ENCODE data around the gene REXO4.
"Not testable (repeated sequence)": the region's sequence is repeated elsewhere in the genome, so short reads cannot be mapped to it uniquely, and the experiment has no call there.

REXO4 gene

DNA sequence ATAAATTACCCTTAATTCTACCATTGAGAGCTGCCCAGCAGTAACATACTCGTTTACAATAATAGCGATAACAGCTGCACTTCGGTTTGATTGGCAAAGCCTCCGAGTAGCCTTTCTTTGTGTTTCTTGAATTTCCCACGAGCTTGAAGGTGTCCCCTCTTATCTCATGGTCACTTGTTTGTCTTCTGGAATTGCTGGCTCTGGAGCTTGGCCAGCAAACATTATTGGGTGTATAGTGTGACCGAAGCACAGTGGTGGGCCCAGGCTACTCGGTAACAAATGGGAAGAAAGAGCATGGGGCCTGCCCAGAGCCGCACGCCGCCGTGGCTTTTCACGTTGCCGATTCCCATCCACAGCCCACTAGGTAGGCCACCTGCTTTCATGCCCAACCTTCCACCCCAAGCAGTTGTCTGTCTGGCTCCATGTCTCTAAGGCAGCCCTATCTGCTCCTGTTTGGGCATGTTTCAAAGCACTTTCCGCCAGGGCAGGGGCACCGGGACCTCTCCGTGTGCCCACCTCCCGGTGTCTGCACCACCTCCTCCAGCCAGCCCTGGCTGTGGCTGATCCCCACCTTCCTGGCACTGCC, 33.0 kb downstream of the REXO4 start:
- Histone ChIP-seq H3K4me3 (no peak overlapping the region), H3K9me3 (no peaks in the 10 kb centered on the region), H3K36me3 (no peaks in the 10 kb centered on the region), H4K20me1 (no peaks in the 10 kb centered on the region), H3K4me1 (no peaks in the 10 kb centered on the region), H3K27ac (no peak overlapping the region), H3K9ac (no peak overlapping the region), H3K27me3 (no peaks in the 10 kb centered on the region), H3K4me2 (no peak overlapping the region)
- TF ChIP-seq Cebpa-rat (IDR thresholded peaks at IDR 0.05) = no peak

GRCh38 chr9:133383438-133383837, 34.4 kb downstream of the REXO4 start:
- Histone ChIP-seq H3K9ac (no peak overlapping the region), H3K36me3 (no peaks in the 10 kb centered on the region), H3K4me1 (no peaks in the 10 kb centered on the region), H3K4me3 (no peak overlapping the region), H3K4me2 (no peak overlapping the region), H3K27ac (no peak overlapping the region), H3K9me3 (peaks cover 4% of the 10 kb centered on the region; the same call in 1 of the 2 replicates), H3K27me3 (no peaks in the 10 kb centered on the region), H4K20me1 (no peaks in the 10 kb centered on the region)
- TF ChIP-seq Cebpa-rat (IDR thresholded peaks at IDR 0.05) = no peak

GRCh38 chr9:133382507-133383141, 35.2 kb downstream of the REXO4 start:
- Histone ChIP-seq H3K4me3 (no peak overlapping the region), H3K9me3 (peaks cover 11% of the 10 kb centered on the region), H3K36me3 (no peaks in the 10 kb centered on the region), H3K9ac (no peak overlapping the region), H4K20me1 (no peaks in the 10 kb centered on the region), H3K4me1 (no peaks in the 10 kb centered on the region), H3K27me3 (no peaks in the 10 kb centered on the region), H3K27ac (no peak overlapping the region), H3K4me2 (no peak overlapping the region)
- TF ChIP-seq Cebpa-rat (IDR thresholded peaks at IDR 0.05) = no peak

- no peaks in the 10 kb centered on the region for H3K27me3 ChIP-seq
- no peak overlapping the region for H3K4me3 ChIP-seq
- no peak overlapping the region for H3K4me2 ChIP-seq
- H3K9ac ChIP-seq = no peak overlapping the region
- peaks cover 15% of the 10 kb centered on the region for H3K9me3 ChIP-seq
- no peak overlapping the region for H3K27ac ChIP-seq
- H3K4me1 ChIP-seq = peaks cover 11% of the 10 kb centered on the region
- no peaks in the 10 kb centered on the region; the same call in 1 of the 2 replicates for H4K20me1 ChIP-seq
- no peaks in the 10 kb centered on the region for H3K36me3 ChIP-seq
- TF ChIP-seq Cebpa-rat (IDR thresholded peaks at IDR 0.05) = no peak
Observed at GRCh38 chr9:133380734-133381133, 37.1 kb downstream of the REXO4 start.

GRCh38 chr9:133379153-133380086, 38.4 kb downstream of the REXO4 start:
- TF ChIP-seq Cebpa-rat (IDR thresholded peaks at IDR 0.05) = no peak
- Histone ChIP-seq H3K9me3 (peaks cover 15% of the 10 kb centered on the region), H4K20me1 (peaks cover 13% of the 10 kb centered on the region), H3K27me3 (no peaks in the 10 kb centered on the region), H3K4me2 (no peak overlapping the region), H3K4me1 (peaks cover 16% of the 10 kb centered on the region), H3K27ac (no peak overlapping the region), H3K36me3 (no peaks in the 10 kb centered on the region), H3K4me3 (no peak overlapping the region), H3K9ac (no peak overlapping the region)

DNA sequence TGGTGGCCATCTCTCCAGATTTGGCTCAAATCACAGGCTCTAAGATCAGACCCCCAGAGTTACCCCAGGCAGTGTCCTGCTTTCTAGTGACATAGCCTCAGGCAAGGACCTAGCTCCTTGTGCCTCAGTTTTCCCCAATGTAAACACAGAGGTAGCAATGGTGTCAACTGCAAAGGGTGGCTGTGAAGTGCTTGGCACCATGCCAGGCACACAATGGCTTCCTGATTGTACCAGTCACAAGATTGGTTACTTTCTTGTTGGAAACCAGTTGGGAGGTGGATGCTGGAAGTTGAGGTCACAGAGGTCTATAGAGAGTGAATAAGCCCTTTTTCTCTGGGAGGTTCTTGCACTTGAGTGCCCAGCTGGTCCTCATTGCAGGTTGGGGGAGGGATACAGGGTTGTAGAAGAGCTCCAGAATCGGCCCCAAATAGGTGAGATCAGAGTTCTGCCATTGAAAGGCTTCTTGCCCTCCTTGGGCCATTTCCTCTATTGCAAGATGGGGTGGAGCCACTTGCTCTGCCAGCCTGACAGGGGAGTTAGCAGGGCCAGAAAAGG, 39.3 kb downstream of the REXO4 start:
- Histone ChIP-seq H3K4me3 (no peak overlapping the region), H4K20me1 (peaks cover 22% of the 10 kb centered on the region), H3K36me3 (peaks cover 4% of the 10 kb centered on the region), H3K4me2 (no peak overlapping the region), H3K27ac (no peak overlapping the region), H3K9me3 (peaks cover 15% of the 10 kb centered on the region), H3K9ac (no peak overlapping the region), H3K4me1 (peaks cover 24% of the 10 kb centered on the region), H3K27me3 (no peaks in the 10 kb centered on the region)
- no peak for TF ChIP-seq Cebpa-rat (IDR thresholded peaks at IDR 0.05)

GRCh38 chr9:133377721-133378216, 40.0 kb downstream of the REXO4 start:
- no peak overlapping the region for H3K4me2 ChIP-seq
- no peak overlapping the region for H3K4me3 ChIP-seq
- peaks cover 15% of the 10 kb centered on the region for H3K9me3 ChIP-seq
- no peak overlapping the region for H3K9ac ChIP-seq
- H3K36me3 ChIP-seq = peaks cover 11% of the 10 kb centered on the region
- peaks cover 30% of the 10 kb centered on the region for H4K20me1 ChIP-seq
- no peak overlapping the region for H3K27ac ChIP-seq
- H3K27me3 ChIP-seq = no peaks in the 10 kb centered on the region
- H3K4me1 ChIP-seq = peaks cover 32% of the 10 kb centered on the region
- TF ChIP-seq Cebpa-rat (IDR thresholded peaks at IDR 0.05) = no peak; the same call in 1 of the 2 replicates

DNA sequence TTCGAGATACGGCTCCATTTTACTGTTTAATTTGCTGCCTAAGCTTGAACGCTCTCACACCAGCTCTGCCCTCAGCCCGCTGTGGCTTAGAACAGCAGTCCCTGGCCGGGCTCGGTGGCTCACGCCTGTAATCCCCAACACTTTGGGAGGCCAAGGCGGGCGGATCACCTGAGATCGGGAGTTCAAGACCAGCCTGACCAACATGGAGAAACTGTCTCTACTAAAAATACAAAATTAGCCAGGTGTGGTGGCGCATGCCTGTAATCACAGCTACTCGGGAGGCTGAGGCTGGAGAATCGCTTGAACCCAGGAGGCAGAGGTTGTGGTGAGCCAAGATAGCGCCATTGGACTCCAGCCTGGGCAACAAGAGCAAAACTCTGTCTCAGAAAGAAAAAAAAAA, 40.5 kb downstream of the REXO4 start:
- not testable (repeated sequence) for H3K4me3 ChIP-seq, H3K27me3 ChIP-seq, H3K27ac ChIP-seq, H3K9ac ChIP-seq
- Histone ChIP-seq H3K36me3 (peaks cover 16% of the 10 kb centered on the region), H4K20me1 (peaks cover 35% of the 10 kb centered on the region), H3K4me1 (peaks cover 36% of the 10 kb centered on the region), H3K9me3 (peaks cover 15% of the 10 kb centered on the region), H3K4me2 (peak overlapping the region; percentile 93)

- H3K9ac ChIP-seq = peak within 1 kb of the TSS; percentile 99
- no peak for TF ChIP-seq Cebpa-rat (IDR thresholded peaks at IDR 0.05)
- H3K4me2 ChIP-seq = peak within 1 kb of the TSS; percentile 96
- H3K9me3 ChIP-seq = peaks cover 15% of the 10 kb centered on the region
- H3K27me3 ChIP-seq = no peaks in the 10 kb centered on the region
- H3K4me1 ChIP-seq = peaks cover 49% of the 10 kb centered on the region
- H3K27ac ChIP-seq = peak within 1 kb of the TSS; percentile 99
- peaks cover 47% of the 10 kb centered on the region for H4K20me1 ChIP-seq
- peak within 1 kb of the TSS; percentile 98 for H3K4me3 ChIP-seq
- peaks cover 29% of the 10 kb centered on the region for H3K36me3 ChIP-seq
Observed at GRCh38 chr9:133375724-133376654, 41.8 kb downstream of the REXO4 start, which contains the start of the genes STKLD1 and SURF4. STKLD1 (plus strand) TSS chr9:133376366; CDS start chr9:133376474, 108 bp downstream. SURF4 (minus strand) TSS chr9:133376060; CDS start chr9:133375969, 91 bp downstream.
